HepG2 (cell line): ENCODE data around the gene ARHGAP5.

Source experiments
- CBX5 ChIP-seq: sonication (generic); formaldehyde crosslinking; IDR thresholded peaks from 2 replicates; pipeline ENCODE4 v1.4.0; 2020; ENCODE audit warnings: missing genetic modification reagents, borderline replicate concordance
- CTCF ChIP-seq: sonication (generic); formaldehyde crosslinking; IDR thresholded peaks from 2 replicates; pipeline ENCODE4 v1.5.0; 2020; ENCODE audit warnings: mild to moderate bottlenecking, missing genetic modification reagents, moderate library complexity
- HMGXB3 ChIP-seq: sonication (generic); formaldehyde crosslinking; IDR thresholded peaks from 2 replicates; pipeline ENCODE4 v1.4.0; 2020; ENCODE audit warnings: missing genetic modification reagents, borderline replicate concordance
- ZFYVE20 ChIP-seq: sonication (generic); formaldehyde crosslinking; IDR thresholded peaks from 2 replicates; pipeline ENCODE4 v1.8.0; 2023; ENCODE audit warnings: low read depth, mild to moderate bottlenecking, moderate library complexity, missing genetic modification reagents, borderline replicate concordance
- TF ChIP-seq, protein P1 (sequence below): sonication (generic); formaldehyde crosslinking; IDR thresholded peaks from 2 replicates; pipeline ENCODE4 v1.4.0; 2020; ENCODE audit warnings: missing genetic modification reagents

GRCh38 chr14:32166029-32166428 is 88.9 kb downstream of the ARHGAP5 start:
- no peak for TF ChIP-seq HMGXB3 (CRISPR knock-in tag)
- TF ChIP-seq, protein P1, sequence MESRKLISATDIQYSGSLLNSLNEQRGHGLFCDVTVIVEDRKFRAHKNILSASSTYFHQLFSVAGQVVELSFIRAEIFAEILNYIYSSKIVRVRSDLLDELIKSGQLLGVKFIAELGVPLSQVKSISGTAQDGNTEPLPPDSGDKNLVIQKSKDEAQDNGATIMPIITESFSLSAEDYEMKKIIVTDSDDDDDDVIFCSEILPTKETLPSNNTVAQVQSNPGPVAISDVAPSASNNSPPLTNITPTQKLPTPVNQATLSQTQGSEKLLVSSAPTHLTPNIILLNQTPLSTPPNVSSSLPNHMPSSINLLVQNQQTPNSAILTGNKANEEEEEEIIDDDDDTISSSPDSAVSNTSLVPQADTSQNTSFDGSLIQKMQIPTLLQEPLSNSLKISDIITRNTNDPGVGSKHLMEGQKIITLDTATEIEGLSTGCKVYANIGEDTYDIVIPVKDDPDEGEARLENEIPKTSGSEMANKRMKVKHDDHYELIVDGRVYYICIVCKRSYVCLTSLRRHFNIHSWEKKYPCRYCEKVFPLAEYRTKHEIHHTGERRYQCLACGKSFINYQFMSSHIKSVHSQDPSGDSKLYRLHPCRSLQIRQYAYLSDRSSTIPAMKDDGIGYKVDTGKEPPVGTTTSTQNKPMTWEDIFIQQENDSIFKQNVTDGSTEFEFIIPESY (CRISPR knock-in tag), result no peak
- TF ChIP-seq ZFYVE20 (CRISPR knock-in tag), result no peak
- no peak for TF ChIP-seq CBX5 (CRISPR knock-in tag)
- TF ChIP-seq CTCF (CRISPR knock-in tag), result no peak
